ENCODE measurements around the gene SSR1.

SSR1 gene

DNA sequence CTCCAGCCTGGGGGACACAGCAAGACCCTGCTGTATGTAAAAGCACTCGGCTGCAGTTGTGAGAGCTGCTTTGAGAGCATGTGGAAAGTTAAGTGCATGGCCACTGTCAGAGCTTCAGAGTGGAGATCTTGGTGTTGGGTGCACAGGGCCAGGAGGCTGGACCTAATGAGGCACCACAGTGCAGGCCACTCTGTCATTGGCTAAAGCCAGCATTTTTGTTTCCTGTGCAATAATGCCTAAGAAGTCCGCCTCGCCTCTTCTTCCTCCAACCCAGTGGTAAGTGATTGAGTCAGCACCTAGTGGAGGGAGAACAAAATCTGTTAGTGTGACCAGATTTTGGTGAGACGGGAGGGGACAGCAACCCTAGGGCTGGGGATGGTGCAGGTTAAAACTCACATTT, 60.6 kb downstream of the SSR1 start:
- Histone ChIP-seq H3K27me3 (ENCODE audit: control insufficient read depth in 5 of 5, insufficient read depth in 4 of 5, low read length in 5 of 5) (no peaks in the 10 kb centered on the region), H3K4me3 (ENCODE audit: low read depth in 1 of 5, low read length in 5 of 5) (no peak overlapping the region), H3K27ac (ENCODE audit: low read depth, low read length) (no peak overlapping the region), H3K9me3 (ENCODE audit: control insufficient read depth in 5 of 5, low read length in 5 of 5) (peaks cover 0 to 11% (median 7%) of the 10 kb centered on the region in 5 donors), H3K9ac (ENCODE audit: low read length in 5 of 5) (no peak overlapping the region), H3K4me1 (ENCODE audit: control insufficient read depth in 5 of 5, insufficient read depth in 5 of 5, low read length in 5 of 5) (peaks cover 0 to 38% (median 20%) of the 10 kb centered on the region in 5 donors), H3K36me3 (ENCODE audit: control insufficient read depth in 5 of 5, insufficient read depth in 5 of 5, low read length in 5 of 5) (peaks cover 3 to 47% (median 44%) of the 10 kb centered on the region in 5 donors)

DNA sequence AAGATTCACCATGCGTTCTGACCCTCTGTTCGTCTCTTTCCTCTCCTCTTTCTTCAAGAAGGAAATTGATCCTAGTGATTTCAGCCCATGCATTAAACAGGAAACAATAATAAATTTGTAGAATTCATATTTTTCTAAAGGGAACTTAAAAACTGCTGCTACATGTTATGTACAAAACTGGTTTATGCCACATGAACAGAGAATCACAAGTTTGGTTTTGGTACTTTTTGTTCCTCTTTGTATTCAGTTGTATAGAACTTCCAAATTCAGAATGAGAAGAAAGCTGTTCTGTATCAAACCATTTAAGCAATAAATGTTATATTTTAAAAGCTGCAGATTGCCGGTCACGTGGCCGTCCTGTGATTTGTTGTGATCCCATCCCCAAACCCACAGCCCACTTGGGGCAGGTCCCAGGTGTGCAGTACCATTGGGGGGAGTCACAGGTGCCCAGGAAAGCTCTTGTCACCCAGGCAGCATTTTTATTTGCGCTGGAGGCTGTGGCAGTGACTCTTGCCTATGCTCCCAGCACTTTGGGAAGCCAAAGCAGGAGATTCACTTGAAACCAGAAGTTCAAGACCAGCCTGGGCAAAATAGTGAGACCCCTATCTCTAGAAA, 61.2 kb downstream of the SSR1 start:
- Histone ChIP-seq H3K4me3 (ENCODE audit: low read depth in 1 of 5, low read length in 5 of 5) (no peak overlapping the region), H3K9me3 (ENCODE audit: control insufficient read depth in 5 of 5, low read length in 5 of 5) (peaks cover 0 to 11% (median 7%) of the 10 kb centered on the region in 5 donors), H3K4me1 (ENCODE audit: control insufficient read depth in 5 of 5, insufficient read depth in 5 of 5, low read length in 5 of 5) (peaks cover 0 to 38% (median 20%) of the 10 kb centered on the region in 5 donors), H3K36me3 (ENCODE audit: control insufficient read depth in 5 of 5, insufficient read depth in 5 of 5, low read length in 5 of 5) (peaks cover 3 to 53% (median 50%) of the 10 kb centered on the region in 5 donors), H3K27me3 (ENCODE audit: control insufficient read depth in 5 of 5, insufficient read depth in 4 of 5, low read length in 5 of 5) (no peaks in the 10 kb centered on the region), H3K27ac (ENCODE audit: low read depth, low read length) (no peak overlapping the region), H3K9ac (ENCODE audit: low read length in 5 of 5) (no peak overlapping the region)

DNA sequence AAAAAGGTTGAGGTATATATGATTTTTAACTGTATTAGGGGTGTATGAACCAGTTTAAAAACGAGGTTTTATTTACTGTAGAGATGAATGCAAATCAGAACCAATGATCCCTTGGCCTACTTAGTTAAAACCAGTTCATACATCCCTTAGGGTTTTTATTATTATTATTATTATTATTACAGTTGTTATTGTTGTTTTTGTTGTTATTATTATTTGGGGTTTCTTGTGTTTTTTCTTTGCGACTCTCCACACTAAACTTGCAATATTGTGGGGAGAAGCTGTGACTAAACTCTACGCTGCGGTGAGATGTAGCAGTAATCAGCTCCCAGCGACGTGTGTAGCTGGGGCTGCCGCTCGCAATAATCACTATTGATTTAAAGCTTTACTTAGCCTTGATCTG, 62.2 kb downstream of the SSR1 start:
- H3K36me3 ChIP-seq (ENCODE audit: control insufficient read depth in 5 of 5, insufficient read depth in 5 of 5, low read length in 5 of 5): peaks cover 3 to 62% (median 60%) of the 10 kb centered on the region in 5 donors
- peaks cover 0 to 7% (median 4%) of the 10 kb centered on the region in 5 donors for H3K9me3 ChIP-seq (ENCODE audit: control insufficient read depth in 5 of 5, low read length in 5 of 5)
- H3K4me1 ChIP-seq (ENCODE audit: control insufficient read depth in 5 of 5, insufficient read depth in 5 of 5, low read length in 5 of 5): peaks cover 0 to 38% (median 20%) of the 10 kb centered on the region in 5 donors
- no peak overlapping the region for H3K27ac ChIP-seq (ENCODE audit: low read depth, low read length)
- H3K27me3 ChIP-seq (ENCODE audit: control insufficient read depth in 5 of 5, insufficient read depth in 4 of 5, low read length in 5 of 5): no peaks in the 10 kb centered on the region
- no peak overlapping the region for H3K4me3 ChIP-seq (ENCODE audit: low read depth in 1 of 5, low read length in 5 of 5)
- no peak overlapping the region for H3K9ac ChIP-seq (ENCODE audit: low read length in 5 of 5)

DNA sequence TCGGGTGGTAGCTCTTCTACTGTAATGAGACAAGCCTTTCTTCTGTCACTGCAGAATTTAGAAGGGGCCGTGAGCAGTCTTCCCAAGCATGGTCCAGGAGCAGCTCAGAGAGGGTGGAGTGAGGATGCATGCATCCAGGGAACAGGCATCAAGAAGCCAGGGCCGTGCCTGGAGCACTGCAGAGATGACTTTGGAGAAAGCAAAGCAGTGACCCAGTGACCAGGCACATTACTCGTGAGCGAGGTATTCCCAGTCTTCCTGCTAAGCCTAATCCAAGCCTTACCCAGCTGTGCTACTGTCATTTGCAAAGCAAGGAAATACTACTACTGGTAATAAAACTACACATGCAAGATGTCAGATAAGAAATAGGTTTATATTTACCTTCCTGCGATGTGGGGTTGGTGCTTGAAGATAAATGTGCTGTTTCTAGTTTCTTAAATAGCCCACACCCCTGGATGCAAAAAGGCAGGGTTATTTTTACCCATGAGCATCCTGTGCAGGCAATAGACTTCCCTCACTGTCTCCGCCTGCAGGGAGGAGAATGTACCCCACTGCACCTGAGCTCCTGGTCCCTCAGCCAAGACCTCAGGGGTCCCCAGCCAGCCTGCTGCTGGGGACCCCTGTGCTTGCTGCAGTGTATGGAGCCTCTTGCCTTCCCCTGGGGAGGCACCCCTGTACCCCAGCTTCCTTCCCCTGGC, 62.9 kb downstream of the SSR1 start:
- H3K4me3 ChIP-seq (ENCODE audit: low read depth in 1 of 5, low read length in 5 of 5): no peak overlapping the region
- peaks cover 3 to 65% (median 65%) of the 10 kb centered on the region in 5 donors for H3K36me3 ChIP-seq (ENCODE audit: control insufficient read depth in 5 of 5, insufficient read depth in 5 of 5, low read length in 5 of 5)
- H3K27me3 ChIP-seq (ENCODE audit: control insufficient read depth in 5 of 5, insufficient read depth in 4 of 5, low read length in 5 of 5): no peaks in the 10 kb centered on the region
- H3K9ac ChIP-seq (ENCODE audit: low read length in 5 of 5): no peak overlapping the region
- H3K4me1 ChIP-seq (ENCODE audit: control insufficient read depth in 5 of 5, insufficient read depth in 5 of 5, low read length in 5 of 5): peaks cover 0 to 36% (median 20%) of the 10 kb centered on the region in 5 donors
- no peak overlapping the region for H3K27ac ChIP-seq (ENCODE audit: low read depth, low read length)
- H3K9me3 ChIP-seq (ENCODE audit: control insufficient read depth in 5 of 5, low read length in 5 of 5): no peaks in the 10 kb centered on the region

DNA sequence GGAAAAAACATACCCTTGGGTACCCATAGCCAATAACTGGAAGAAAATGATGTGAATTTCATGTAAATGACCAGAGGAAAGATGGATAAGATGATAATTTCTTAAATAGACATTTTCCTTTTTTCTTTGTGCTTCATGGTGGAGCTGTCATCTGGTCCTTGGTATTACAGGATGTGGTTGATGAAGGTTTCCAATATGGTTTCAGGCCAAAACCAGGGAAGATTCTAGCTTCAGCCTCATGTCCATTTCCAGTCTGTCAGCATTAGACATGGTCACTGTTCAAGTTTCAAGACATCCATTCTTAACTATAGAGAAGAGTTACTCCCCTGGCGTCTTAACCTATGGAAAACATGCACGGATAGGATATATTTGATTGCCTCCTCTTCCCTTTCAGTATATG, 63.6 kb downstream of the SSR1 start:
- no peaks in the 10 kb centered on the region for H3K9me3 ChIP-seq (ENCODE audit: control insufficient read depth in 5 of 5, low read length in 5 of 5)
- H3K4me1 ChIP-seq (ENCODE audit: control insufficient read depth in 5 of 5, insufficient read depth in 5 of 5, low read length in 5 of 5): peaks cover 0 to 28% (median 16%) of the 10 kb centered on the region in 5 donors
- peaks cover 3 to 69% (median 68%) of the 10 kb centered on the region in 5 donors for H3K36me3 ChIP-seq (ENCODE audit: control insufficient read depth in 5 of 5, insufficient read depth in 5 of 5, low read length in 5 of 5)
- H3K4me3 ChIP-seq (ENCODE audit: low read depth in 1 of 5, low read length in 5 of 5): no peak overlapping the region
- no peak overlapping the region for H3K27ac ChIP-seq (ENCODE audit: low read depth, low read length)
- H3K27me3 ChIP-seq (ENCODE audit: control insufficient read depth in 5 of 5, insufficient read depth in 4 of 5, low read length in 5 of 5): no peaks in the 10 kb centered on the region
- no peak overlapping the region for H3K9ac ChIP-seq (ENCODE audit: low read length in 5 of 5)

DNA sequence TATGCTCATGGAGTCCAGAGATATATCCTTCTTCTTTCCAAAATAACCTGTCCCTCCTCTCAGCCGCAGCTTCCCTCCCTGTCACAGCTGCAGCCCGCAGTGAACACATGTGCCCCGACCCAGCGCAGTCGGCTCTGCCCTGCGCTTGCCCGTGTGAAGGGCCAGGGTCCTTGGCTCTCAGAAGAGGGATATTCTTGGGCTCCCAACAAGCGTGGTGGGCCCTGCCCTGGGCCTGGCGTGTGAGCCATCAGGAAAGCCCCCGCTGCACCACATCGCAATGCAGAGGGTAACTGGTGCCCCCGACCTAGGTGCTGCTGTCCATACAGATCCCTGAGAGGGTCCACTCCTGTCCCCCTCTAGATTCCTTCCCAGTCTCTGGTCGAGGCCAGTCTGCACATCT, 65.2 kb downstream of the SSR1 start:
- peaks cover 3 to 69% (median 68%) of the 10 kb centered on the region in 5 donors for H3K36me3 ChIP-seq (ENCODE audit: control insufficient read depth in 5 of 5, insufficient read depth in 5 of 5, low read length in 5 of 5)

DNA sequence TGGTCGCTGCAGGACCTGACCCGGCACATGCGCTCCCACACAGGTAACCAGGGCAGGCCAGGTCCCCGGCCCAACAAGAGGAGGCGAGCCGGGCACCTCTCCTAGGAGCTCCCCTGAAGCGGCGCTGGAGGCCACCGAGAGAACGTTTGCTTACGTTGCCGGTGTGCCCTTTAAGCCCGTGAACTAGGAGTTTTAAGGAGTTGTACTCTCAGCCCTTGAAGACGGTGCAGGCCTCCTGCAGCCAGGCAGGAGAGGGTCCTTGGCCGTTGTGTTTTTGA, 65.9 kb downstream of the SSR1 start:
- Histone ChIP-seq H3K27me3 (ENCODE audit: control insufficient read depth in 5 of 5, insufficient read depth in 4 of 5, low read length in 5 of 5) (no peaks in the 10 kb centered on the region), H3K9ac (ENCODE audit: low read length in 5 of 5) (no peak overlapping the region), H3K27ac (ENCODE audit: low read depth, low read length) (no peak overlapping the region), H3K4me3 (ENCODE audit: low read depth in 1 of 5, low read length in 5 of 5) (no peak overlapping the region), H3K9me3 (ENCODE audit: control insufficient read depth in 5 of 5, low read length in 5 of 5) (no peaks in the 10 kb centered on the region), H3K4me1 (ENCODE audit: control insufficient read depth in 5 of 5, insufficient read depth in 5 of 5, low read length in 5 of 5) (peaks cover 0 to 18% (median 14%) of the 10 kb centered on the region in 5 donors), H3K36me3 (ENCODE audit: control insufficient read depth in 5 of 5, insufficient read depth in 5 of 5, low read length in 5 of 5) (peaks cover 3 to 66% (median 63%) of the 10 kb centered on the region in 5 donors)

More for the DNA sequence above, 65.2 kb downstream of the SSR1 start:
- Histone ChIP-seq H3K4me3 (ENCODE audit: low read depth in 1 of 5, low read length in 5 of 5) (no peak overlapping the region), H3K9ac (ENCODE audit: low read length in 5 of 5) (no peak overlapping the region), H3K4me1 (ENCODE audit: control insufficient read depth in 5 of 5, insufficient read depth in 5 of 5, low read length in 5 of 5) (peaks cover 0 to 20% (median 12%) of the 10 kb centered on the region in 5 donors), H3K27me3 (ENCODE audit: control insufficient read depth in 5 of 5, insufficient read depth in 4 of 5, low read length in 5 of 5) (no peaks in the 10 kb centered on the region), H3K27ac (ENCODE audit: low read depth, low read length) (no peak overlapping the region), H3K9me3 (ENCODE audit: control insufficient read depth in 5 of 5, low read length in 5 of 5) (no peaks in the 10 kb centered on the region)

DNA sequence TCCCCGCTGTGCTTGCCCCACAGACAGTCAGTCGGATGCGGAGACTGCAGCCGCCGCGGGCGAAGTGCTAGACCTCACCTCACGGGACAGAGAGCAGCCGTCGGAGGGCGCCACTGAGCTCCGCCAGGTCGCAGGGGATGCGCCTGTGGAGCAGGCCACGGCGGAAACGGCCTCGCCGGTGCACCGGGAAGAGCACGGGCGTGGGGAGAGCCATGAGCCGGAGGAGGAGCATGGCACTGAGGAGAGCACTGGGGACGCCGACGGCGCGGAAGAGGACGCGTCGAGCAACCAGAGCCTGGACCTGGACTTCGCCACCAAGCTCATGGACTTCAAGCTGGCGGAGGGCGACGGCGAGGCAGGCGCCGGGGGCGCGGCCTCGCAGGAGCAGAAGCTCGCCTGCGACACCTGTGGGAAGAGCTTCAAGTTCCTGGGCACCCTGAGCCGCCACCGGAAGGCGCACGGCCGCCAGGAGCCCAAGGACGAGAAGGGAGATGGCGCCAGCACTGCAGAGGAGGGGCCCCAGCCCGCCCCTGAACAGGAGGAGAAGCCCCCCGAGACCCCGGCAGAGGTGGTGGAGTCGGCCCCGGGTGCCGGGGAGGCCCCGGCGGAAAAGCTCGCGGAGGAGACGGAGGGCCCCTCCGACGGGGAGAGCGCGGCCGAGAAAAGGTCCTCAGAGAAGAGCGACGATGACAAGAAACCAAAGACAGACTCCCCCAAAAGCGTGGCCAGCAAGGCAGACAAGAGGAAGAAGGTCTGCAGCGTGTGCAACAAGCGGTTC, 66.4 kb downstream of the SSR1 start:
- H3K36me3 ChIP-seq (ENCODE audit: control insufficient read depth in 5 of 5, insufficient read depth in 5 of 5, low read length in 5 of 5): peaks cover 3 to 66% (median 62%) of the 10 kb centered on the region in 5 donors

DNA sequence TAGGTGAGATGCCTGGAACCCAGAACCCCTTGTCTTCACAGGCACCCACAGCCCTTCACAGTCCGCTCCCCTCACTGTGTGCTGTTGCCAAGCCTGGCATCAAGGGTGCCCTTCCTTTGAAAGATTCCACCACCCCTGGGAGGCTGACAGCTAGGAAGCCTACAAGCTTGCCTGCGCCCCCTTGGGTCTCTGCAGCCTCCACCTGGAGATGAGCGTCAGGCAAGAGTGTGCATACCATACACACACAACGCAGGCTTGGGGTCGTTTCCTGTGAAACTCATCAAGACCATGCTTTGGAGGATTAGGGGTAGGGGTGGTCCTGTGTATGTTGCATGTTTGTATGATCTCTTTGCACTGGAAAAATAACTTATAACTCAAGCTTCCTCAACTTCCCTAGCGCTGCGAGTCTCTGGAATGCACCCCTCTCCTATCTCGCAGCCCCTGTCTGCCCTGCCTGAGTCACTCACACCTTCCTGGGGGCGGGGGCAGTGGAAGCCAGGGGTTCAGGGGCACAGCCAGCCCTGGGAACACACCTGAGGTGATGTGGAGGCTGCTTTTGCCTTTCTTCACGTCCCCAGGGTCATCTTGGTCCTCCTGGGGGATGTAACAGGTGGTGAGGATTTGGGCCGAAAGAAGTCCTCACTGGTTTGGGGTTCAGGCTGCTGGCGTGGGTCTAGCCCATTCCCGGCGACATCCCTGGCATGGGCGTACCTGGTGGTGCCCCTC, 67.2 kb downstream of the SSR1 start:
- Histone ChIP-seq H3K27me3 (ENCODE audit: control insufficient read depth in 5 of 5, insufficient read depth in 4 of 5, low read length in 5 of 5) (no peaks in the 10 kb centered on the region), H3K36me3 (ENCODE audit: control insufficient read depth in 5 of 5, insufficient read depth in 5 of 5, low read length in 5 of 5) (peaks cover 3 to 69% (median 66%) of the 10 kb centered on the region in 5 donors), H3K9ac (ENCODE audit: low read length in 5 of 5) (no peak overlapping the region), H3K4me1 (ENCODE audit: control insufficient read depth in 5 of 5, insufficient read depth in 5 of 5, low read length in 5 of 5) (peaks cover 0 to 23% (median 14%) of the 10 kb centered on the region in 5 donors), H3K9me3 (ENCODE audit: control insufficient read depth in 5 of 5, low read length in 5 of 5) (no peaks in the 10 kb centered on the region), H3K4me3 (ENCODE audit: low read depth in 1 of 5, low read length in 5 of 5) (no peak overlapping the region), H3K27ac (ENCODE audit: low read depth, low read length) (no peak overlapping the region)

More for the DNA sequence above, 66.4 kb downstream of the SSR1 start:
- H3K4me1 ChIP-seq (ENCODE audit: control insufficient read depth in 5 of 5, insufficient read depth in 5 of 5, low read length in 5 of 5): peaks cover 0 to 18% (median 13%) of the 10 kb centered on the region in 5 donors
- no peak overlapping the region for H3K9ac ChIP-seq (ENCODE audit: low read length in 5 of 5)
- H3K27ac ChIP-seq (ENCODE audit: low read depth, low read length): no peak overlapping the region
- no peak overlapping the region for H3K4me3 ChIP-seq (ENCODE audit: low read depth in 1 of 5, low read length in 5 of 5)
- no peaks in the 10 kb centered on the region for H3K27me3 ChIP-seq (ENCODE audit: control insufficient read depth in 5 of 5, insufficient read depth in 4 of 5, low read length in 5 of 5)
- no peaks in the 10 kb centered on the region for H3K9me3 ChIP-seq (ENCODE audit: control insufficient read depth in 5 of 5, low read length in 5 of 5)

Data from subcutaneous abdominal adipose tissue (tissue), 5 donors.